DMS114 treated with DMSO at 0.1 percent for 48 hours (cell line): Measurements from ENCODE around the gene SLC25A28.
A peak's percentile ranks its signal among the peaks of the same experiment; 100 is the strongest.
"Not testable (repeated sequence)": the region's sequence is repeated elsewhere in the genome, so short reads cannot be mapped to it uniquely, and the experiment has no call there.

Source experiments
- DNase-seq: peaks from one replicate; lab custom pipeline; 2025; ENCODE audit not compliant: unreplicated experiment; lab: John Stamatoyannopoulos, UW

SLC25A28 gene

DNA sequence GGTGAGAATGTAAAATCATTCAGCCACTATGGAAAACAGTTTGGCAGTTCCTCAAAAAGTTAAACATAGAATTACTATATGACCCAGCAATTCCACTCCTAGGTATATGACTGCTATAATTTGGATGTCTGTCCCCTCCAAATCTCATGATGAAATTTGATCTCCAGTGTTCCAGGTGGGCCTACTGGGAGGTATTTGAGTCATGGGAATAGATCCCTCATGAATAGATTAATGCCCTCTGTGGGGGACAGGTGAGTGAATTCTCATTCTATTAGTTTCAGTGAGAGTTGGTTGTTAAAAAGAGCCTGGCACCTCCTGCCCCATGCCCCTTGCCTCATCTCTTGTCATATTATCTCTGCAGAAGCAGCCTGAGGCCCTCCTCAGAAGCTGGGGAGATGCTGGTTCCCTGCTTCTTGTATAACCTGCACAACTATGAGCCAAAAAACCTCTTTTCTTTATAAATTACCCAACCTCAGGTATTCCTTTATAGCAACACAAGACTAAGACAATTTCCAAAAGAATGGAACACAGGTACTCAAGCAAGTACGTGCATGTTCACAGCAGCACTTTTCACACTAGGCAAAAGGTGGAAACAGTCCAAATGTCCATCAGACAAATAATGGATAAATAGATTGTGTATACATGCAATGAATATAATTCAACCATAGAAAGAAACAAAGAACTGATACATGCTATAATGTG, 8.8 kb upstream of the SLC25A28 start:
- no peak for DNase-seq

DNA sequence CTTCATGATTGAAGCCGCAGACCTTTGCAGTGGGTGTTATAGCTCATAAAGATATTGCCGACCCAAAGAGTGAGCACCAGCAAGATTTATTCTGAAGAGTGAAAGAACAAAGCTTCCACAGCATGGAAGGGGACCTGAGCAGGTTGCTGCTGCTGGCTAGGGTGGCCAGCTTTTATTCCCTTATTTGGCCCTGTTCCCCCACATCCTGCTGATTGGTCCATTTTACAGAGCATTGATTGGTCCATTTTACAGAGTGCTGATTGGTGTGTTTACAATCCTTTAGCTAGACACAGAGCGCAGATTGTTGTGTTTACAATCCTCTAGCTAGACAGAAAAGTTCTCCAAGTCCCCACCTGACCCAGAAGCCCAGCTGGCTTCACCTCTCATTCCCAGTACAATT, 4.9 kb upstream of the SLC25A28 start:
- DNase-seq: not testable (repeated sequence)

DNA sequence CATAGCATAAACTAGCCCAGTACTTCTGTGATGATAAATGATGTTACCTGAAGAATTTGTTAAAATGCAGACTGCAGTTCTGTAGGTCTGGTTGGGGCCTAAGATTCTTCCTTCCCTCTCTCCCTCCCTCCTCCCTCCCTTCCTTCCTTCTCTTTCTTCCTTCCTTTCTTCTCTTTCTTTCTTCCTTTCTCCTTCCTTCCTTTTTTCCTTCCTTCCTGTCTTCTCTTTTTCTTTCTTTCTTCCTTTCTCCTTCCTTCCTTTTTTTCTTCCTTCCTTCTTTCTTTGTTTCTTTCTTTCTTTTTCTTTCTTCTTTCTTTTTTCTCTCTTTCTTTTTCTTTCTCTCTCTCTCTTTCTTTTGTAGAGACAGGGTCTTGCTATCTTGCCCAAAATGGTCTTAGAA, 3.7 kb upstream of the SLC25A28 start:
- DNase-seq: no peak

DNA sequence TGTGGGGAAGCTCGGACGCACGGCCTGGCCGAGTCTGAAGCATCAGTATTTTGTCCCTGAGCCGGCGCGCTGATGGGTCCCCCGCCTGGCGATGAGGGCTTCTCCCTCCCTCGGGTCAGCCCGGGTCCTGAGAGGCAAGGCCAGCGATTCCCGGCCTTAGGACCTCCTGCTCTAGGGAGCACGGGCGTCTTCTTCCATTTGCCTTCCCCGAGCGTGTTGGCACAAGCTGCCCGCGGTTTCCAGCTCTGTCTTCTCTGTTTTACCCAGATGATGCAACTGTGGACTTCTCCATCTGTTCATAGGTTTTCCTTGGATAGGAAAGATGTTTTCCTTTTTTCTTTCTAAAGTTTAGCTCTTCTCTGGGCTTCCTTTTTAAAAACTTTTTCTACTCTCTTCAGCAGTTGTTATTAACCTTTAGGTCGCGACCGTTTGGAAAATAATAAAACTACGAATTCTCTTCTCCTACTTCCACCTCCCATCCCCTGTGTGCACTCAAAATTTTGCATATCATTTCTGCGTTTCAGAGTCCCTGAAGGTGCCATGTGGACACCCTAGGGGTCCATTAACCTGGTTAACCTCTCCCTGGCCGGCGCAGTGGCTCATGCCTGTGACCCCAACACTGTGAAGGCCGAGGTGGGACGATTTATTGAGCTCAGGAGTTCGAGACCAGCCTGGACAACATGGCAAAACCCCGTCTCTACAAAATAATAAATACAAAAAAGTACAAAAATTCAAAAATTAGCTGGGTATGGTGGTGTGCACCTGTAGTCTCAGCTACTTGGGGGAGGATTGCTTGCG, 1.4 kb upstream of the SLC25A28 start:
- DNase-seq: peak; percentile 58

DNA sequence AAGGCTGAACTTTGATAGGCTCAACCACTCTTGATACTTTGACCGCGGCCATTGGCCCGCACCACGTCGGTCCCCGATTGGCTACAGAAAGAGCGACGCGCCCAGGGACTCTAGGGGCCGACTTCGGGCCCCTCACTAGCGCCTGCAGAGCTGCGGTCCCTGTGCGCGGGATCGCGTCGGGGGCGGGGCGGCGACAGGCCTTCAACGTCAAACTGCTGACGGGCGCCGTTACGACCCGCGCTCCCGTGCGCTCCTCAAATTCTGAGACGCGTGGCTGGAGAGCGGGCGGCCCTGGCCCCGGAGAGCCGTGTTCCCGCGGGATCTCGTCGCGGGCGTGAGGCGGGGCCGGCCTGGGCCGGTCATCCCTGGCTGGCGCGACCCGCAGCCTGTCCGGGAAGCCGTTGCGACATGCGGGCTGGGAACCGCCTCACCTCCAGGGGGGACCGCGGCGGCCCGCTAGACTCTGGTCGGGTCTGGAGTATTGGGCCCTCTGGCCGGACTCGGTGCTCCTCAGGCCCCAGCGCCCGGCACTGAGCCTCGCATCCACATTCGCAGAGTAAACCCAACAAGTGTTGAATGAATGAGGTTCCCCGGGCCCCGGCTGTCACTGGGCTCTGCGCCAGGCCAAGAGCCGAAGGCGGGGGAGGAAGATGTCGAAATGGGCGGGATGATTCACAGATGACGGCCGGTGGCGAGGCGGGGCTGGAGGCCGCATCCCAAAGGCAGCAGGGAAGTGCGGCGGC, 643 bp upstream of the SLC25A28 start:
- DNase-seq: peak; percentile 58

DNA sequence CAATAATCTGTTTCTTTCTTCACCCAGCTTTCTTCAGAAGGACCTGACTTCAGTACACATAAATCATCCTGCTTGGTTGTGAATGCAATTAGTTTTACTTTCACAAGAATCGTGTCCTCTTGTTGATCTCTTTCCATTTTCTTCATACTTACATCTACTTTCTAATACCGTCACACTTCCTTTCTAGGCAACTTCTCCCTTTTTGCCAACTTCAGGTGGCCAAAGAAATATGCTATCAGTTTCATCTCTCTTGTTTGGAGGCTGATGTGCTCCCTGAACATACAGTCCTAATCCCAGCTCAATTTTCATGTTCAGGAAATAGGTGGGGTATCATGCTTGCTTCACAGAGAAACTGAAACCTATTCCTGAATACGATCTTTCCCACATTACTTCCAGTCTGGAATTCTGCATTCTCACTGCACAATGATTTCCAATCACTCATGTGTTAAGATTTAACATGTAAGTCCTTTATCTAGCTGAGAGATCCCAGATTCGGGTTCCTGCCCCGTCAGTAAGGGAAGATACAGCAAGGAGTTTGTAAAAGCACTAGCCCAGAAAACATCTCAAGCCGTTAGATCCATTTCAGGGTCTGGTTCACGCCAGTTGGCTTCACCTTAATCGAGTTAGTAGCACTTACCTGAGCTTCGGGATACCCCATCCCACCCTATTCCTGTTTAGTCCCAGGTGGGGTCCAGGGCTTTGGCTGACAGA, 994 bp downstream of the SLC25A28 start:
- no peak for DNase-seq

DNA sequence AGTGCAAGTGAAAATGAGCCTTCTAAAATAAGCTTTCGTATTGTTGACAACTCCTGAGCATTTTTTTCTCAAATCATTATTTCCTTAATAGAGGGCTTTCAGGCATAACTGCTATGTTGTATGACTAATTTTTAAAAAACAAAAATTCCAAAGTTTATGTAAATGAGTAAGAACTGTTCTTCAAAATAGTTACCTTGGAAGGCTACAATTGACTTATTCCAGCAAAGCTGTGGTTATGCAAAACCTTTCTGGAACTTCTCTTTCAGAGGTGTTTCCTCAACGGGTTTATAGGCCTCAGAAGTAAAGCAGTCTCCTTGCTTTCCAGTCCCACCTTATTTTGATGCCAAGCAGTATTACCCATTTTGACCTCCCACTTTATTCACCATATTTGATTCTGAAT, 2.5 kb downstream of the SLC25A28 start:
- DNase-seq: no peak

DNA sequence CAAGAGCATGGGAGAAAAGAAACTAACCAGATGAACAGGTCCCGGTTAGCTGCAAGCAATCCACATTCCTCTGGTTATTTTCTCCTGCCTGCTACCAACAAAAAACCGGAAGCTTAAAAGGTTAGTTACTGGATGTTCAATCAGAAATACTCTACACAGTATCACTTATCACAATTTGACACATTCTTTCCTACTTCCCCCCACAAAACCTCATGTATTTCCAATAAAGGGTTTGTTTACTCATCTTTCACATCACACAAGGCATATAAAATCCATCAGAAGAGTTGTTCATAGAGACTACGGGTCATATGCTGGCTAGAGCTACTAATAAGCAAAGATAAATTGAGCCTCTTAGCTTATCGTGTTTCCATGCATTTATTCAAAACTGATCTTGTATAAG, 4.8 kb downstream of the SLC25A28 start:
- DNase-seq: no peak

DNA sequence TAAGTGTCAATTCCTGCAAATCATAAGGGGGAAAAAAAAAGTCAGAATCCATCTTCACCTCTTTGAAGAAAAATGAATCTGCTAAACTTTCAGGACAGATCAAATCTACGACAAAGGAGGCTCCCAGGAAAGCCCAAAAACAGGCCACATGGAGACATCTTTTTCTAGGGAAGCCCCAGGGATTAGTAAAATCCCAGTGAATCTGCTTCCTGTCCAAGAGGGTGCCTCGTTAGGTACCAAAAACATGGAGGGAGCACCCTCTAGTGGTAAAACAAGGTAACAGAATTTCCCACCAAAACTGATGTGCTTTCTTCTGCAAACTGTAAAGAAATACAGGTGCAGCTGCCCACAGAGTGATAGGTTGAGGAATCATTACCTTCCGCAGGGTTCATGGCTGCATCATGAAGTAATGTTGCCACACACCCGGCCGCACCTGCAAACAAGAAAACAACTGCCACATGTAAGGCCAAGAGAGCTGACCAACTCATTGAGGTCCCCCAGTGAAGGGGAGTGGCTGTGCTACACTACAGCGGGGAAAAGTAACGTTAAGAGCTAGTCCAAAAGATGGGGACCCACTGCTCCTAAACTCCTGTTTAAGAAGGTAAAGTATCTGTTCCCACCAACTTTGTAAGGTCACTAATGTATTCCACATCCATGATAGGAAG, 7.9 kb downstream of the SLC25A28 start:
- peak; percentile 62 for DNase-seq

DNA sequence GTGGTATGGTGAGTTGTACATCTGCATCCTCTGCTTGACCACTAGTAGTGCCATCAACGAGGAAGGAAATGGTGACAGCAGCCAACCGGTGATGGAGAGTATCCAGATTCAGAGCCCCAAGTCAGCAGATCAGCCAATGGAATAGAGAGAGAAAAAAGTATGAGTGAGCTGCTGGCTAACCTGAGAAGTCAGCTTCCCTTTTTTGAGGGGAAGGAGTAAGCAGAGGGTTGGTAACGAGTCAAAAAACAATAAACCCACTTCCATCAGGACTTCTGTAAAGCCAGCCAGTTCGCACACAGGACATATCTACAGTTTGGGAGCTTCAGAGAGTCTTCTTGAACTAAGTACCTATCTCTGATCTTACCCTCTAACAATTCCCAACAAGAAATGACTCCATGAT, 8.9 kb downstream of the SLC25A28 start:
- DNase-seq: no peak

DNA sequence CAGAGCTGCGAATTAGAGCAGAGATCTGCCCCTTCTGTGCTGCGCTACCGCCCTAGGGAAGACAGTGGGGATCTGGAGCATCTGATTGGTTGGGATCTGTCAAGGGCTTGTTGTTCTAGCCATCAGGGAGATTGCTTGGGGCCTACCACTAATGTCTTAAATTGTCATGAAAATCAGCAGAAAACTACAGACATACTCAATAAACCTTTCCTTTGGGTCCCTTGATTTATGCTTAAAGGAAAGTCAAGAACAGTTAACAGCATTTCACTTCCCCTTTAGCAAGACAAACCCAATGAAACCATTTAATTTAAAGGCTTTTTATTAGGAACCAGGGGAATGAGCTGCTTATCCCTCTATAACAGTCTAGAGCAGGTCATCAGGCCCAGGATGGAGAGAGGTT, 10.0 kb downstream of the SLC25A28 start:
- no peak for DNase-seq

DNA sequence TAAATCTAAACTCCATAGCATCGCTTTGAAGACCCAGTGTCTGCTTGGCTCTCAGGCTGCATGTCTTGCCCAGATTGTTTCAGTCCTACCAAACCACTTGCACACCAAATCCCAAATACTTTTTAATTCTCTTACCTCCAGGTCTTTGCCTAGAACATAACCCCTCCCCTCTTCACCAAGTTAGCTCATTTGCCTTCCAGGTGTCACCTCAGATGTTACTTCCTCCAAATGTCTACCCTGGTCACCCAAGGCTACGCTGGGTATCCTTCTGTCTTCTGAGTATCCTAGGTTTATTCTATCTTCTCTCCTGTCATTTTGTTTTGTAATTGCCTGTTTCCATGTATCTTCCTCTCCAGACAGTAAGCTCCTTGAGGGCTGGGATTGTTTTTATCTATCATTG, 11.1 kb downstream of the SLC25A28 start:
- DNase-seq: no peak

DNA sequence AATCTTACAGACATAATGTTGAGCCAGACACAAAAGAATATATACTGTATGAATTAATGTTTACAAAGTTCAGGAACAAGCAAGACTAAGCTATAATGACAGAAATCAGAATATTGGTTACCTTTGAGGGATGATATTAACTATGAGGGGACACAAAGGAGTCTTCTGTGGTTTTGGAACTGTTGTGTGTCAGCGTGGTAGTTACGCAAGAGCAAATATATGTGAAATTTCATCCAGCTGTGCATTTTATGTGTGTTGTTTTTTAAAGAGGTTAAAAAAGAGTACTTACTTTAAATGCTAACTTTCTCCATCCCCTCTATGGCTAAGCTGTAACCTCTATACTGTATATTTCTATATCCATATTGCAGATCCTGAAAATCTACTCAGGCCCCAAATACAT, 14.9 kb downstream of the SLC25A28 start:
- DNase-seq: no peak

DNA sequence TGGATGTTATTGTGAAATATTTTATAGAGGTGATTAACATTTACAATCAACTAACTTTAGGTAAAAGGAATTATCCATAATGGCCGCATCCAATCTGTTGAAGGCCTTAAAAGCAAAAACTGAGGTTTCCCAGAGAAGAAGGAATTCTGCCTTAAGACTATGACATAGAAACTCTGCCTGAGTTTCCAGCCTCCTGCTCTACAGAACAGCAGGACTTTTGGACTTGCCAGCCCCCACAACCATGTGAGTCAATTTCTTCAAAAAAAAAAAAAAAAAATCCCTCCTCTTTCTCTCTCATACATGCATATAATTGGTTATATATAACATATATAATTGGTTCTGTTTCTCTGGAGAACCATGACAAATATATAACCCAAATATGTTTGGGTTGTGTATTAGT, 15.4 kb downstream of the SLC25A28 start:
- no peak for DNase-seq

DNA sequence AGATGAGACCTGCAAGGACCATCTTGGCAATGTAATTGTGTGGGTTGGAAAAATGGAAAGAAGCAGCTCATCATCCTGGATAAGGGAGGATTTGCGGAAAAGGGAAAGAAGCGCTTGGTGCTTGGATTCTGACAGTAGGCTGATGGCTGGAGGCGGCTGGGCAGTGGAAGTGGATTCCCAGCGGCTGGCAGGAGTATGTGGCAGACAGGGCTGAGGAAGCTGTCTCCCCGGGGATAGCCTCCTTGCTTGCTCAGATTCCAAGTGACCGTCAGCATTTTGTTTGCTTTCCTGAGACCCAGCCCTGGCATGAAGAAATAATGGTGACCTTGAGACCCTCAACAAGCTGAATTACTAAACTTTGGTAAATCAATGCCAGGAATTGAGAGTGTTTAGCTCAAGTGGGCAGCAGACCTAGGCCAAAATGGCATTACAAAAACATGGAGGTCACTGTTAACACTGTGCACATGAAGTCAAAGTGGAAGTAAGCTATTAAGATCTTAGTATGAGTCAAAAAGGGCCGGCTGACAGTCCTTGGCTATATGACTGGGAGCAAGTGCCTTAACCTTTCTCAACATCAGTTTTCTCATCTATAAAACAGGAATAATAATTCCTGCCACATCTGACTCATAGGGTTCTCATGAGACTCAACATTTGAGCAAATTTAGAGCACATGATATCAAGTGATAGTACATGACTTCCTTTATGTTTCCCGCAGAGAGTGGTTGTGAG, 21.3 kb downstream of the SLC25A28 start:
- DNase-seq: no peak

DNA sequence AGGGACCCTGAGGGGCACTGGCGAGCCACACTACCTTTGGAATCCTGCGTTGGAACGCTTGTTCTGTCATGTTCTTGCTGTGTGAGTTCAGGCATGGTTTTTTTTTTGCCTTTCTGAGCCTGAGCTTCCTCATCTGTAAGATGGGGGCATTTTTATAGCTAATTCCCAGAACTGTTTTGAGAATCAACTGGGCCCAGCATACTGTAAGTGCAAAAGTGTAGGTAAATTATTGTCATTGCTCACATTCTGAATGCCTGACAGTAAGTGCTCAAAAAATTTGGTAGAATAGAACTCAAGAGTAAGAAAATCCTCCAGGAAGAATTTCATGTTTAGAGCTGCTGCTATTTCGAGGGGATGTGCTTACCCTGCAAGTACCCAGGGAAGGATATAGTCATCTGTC, 22.2 kb downstream of the SLC25A28 start:
- no peak for DNase-seq

DNA sequence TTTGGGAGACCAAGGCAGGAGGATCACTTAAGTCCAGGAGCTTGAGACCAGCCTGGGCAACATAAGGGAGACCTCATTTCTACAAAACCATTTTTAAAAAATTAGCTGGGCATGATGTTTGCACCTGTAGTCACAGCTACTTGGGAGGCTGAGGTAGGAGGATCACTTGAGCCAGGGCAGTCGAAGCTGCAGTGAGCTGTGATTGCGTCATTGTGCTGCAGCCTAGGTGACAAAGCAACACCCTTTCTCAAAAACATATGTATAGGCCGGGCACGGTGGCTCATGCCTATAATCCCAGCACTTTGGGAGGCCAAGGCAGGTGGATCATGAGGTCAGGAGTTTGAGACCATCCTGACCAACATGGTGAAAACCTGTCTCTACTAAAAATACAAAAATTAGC, 23.5 kb downstream of the SLC25A28 start:
- DNase-seq: not testable (repeated sequence)

DNA sequence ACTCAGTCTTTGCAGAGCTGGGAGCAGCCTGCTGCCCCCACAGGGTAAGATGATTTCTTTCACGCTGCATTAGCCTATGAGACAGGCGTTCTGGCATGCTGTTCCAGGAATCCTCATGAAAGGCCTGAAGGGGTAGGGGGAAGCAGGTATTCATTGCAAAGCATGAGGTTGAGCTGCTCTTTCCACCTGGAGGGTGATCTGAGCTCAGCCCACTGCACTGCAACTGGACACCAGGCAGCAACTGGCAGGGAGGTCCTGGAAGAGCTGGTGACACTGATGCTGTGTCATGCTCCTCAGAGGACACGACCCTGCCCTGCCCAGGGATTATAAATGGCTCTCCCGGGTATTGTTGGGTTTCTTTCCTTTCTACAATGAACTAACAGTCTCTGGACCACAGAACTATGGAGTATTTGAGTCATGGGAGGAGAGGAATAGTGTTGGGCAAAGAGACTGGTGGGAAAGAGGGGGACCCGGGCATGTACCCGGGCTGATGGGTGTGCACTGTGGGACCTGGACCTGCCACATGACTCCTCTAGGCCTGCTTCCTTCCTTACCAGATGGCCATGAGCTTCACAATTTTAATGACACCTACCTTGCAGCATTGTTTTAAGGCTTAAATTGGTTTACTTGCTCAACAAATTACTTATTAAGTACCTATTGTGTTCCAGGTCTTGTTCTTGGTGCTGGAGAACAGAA, 24.3 kb downstream of the SLC25A28 start:
- no peak for DNase-seq

DNA sequence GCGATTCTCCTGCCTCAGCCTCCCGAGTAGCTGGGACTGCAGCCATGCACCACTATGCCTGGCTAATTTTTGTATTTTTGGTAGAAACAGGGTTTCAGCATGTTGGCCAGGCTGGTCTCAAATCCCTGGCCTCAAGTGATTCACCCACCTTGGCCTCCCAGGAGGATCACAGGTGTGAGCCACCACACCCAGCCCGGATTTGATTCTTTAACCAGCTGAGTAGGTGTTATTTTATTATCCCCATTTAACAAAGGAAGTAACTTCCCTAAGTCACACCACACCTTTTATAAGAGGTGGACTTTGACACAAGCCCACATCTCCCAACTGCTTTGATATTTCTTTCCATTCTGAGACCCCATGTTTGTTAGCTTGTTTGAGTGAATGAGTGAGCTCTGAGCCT, 25.0 kb downstream of the SLC25A28 start:
- no peak for DNase-seq

DNA sequence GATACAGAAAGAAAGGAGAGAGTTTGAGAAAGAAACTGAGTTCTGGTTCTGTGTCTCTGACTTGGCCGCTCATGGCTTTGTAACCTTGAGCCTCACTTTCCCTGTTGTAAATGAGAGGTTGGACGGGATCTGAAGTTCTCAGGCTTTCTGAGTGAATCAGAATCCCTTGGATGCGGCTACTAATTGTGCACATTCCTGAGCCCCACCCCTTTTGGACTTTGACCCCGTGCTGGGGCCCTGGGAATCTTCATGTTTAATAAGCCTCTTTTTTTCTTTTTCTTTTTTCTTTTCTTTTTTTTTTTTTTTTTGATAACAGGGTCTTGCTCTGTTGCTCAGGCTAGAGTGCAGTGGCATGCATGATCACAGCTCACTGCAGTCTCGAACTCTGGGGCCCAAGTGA, 26.9 kb downstream of the SLC25A28 start:
- no peak for DNase-seq
